GM13976 (cell line): ENCODE measurements around the gene OR2AE1.

ENCODE experiments used
- DNase-seq: peaks from one replicate; pipeline ENCODE4 v3.0.0; 2012; ENCODE audit warnings: low spot score
- in situ Hi-C: fragments of 300-500 bp; cut with MboI; formaldehyde crosslinking; loops from one replicate; pipeline ENCODE4 v1.12.0; 2022; ENCODE audit warnings: low sequenced_read_pairs, mixed read lengths, inconsistent platforms; ENCODE audit not compliant: unreplicated experiment
- TF ChIP-seq, protein P1 (sequence below): IDR thresholded peaks from 2 replicates; pipeline ENCODE4 v1.5.1; 2012; ENCODE audit warnings: borderline replicate concordance, mild to moderate bottlenecking; ENCODE audit not compliant: insufficient read depth; ENCODE audit errors: extremely low read depth, missing control alignments, control extremely low read depth

OR2AE1 gene

DNA sequence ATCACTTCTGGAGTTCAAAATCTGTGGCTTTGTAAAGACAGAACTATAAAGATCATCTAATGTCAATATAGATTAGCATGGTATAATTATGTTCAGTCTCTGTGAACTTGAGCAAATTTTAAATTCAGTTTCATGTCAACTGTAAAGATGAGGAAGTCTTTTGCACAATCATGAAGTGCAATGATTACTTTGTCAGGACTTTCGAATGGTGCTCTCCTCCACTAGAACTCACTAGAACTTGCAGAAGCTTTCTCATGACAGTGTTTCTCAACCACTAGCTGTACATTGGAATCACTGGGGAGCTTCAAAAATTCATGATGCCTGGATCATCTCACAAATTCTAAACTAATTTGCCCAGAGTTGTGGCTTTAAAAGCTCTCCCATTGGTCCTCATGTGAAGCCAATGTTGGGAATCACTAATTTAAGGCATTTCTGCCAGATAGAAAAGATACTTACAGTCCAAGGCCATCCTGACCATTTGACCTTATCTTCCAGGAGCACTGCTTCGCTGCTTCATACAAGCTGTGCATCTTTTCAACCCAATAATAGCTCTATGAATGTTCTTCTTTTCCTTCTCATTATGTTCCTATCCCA lies 12.9 kb downstream of the OR2AE1 start:
- in situ Hi-C loops = no loop called here
- TF ChIP-seq, protein P1, sequence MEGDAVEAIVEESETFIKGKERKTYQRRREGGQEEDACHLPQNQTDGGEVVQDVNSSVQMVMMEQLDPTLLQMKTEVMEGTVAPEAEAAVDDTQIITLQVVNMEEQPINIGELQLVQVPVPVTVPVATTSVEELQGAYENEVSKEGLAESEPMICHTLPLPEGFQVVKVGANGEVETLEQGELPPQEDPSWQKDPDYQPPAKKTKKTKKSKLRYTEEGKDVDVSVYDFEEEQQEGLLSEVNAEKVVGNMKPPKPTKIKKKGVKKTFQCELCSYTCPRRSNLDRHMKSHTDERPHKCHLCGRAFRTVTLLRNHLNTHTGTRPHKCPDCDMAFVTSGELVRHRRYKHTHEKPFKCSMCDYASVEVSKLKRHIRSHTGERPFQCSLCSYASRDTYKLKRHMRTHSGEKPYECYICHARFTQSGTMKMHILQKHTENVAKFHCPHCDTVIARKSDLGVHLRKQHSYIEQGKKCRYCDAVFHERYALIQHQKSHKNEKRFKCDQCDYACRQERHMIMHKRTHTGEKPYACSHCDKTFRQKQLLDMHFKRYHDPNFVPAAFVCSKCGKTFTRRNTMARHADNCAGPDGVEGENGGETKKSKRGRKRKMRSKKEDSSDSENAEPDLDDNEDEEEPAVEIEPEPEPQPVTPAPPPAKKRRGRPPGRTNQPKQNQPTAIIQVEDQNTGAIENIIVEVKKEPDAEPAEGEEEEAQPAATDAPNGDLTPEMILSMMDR = no peak
- no peak for DNase-seq

DNA sequence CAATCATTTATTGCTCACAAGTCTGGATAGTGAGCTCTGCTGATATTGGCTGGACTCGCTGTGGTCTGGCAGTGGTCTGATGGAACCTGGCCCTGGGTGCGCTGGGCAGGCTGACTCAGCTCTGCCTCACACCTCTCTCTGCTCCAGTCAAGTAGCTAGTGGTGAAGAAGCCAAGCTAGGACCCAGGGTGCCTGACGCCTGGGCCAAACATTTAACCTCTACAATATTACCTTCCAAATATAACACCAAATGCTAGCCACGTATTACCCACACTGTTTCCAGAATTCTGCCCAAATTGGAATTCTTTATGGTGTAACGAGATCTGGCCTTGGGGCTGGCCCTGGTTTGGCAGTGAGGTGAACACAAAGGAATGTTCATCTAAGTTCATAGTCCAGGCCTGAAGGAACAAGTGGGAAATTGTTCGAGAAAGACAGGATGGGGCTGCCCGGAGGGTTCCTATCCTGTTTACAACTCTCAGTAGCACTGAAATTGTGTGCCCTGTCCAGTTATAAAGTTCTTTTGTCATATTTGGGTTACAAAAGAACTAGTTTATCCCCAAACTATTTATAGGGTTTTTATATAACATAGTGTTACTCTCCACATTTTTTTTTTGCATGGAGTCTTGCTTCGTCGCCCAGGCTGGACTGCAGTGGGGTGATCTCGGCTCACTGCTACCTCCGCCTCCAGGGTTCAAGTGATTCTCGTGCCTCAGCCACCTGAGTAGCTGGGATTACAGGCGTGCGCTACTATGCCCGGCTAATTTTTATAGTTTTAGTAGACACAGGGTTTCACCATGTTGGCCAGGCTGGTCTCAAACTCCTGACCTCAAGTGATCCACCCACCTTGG lies 16.3 kb downstream of the OR2AE1 start:
- in situ Hi-C loops = no loop called here

DNA sequence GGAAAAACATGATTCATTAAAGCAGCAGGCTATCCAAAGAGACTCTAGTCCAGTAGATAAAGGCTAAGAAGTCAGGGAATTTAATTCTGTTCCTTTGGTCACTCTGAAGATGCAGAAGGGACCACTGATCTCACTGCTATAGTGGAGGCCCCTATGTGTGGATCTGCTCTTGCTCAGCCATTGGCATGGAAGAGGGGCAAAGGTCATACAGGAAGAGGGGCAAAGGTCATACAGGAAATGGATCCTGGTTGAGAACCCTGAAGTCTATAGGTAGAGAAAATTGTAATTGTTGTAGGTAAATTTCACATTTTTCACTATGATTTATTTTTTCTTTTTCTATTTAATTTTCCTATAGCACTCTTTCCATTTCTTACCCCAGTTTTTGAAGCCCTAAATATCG lies 21.6 kb downstream of the OR2AE1 start:
- TF ChIP-seq, protein P1 = no peak
- DNase-seq = no peak
- in situ Hi-C loops = no loop called here

More for the DNA sequence above, 16.3 kb downstream of the OR2AE1 start:
- DNase-seq = no peak
- TF ChIP-seq, protein P1 = no peak

DNA sequence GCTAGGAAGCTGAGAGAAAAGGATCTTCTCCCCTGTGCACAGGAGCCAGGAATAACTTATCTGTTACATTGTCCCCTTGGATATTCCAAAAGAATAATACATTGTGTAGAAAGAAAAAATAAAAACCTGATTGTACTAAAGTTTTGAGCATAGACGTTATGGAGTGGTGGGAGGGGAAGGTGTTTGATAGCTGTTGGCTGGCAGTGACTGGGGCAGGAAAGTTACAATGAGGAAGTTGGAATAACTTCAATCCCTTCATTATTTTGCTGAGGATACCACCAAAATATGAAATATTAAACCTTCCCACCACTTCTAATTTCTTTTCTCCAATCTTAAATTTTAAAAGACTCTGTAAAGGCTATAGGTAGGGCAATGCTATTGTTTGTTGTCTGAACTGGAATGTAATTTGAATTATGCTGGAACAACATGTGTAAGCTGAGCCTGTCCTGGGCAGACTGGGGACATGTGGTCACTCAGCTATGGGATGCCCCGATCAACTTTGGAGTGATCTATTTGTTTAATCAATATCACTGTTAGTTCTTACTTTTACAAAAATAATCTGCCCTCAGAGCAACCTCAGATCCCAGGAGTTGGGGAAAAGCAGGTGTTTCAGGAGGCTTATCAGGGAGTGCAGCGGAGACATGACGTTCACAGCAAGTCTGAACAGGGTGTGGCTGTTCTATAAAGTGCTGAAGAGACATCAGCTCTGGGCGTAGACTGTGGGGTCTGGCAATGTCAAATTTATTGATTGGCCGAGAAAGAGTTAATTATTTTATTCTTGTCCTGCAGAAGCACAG lies 28.2 kb downstream of the OR2AE1 start:
- in situ Hi-C loops = no loop called here
- DNase-seq = no peak
- TF ChIP-seq, protein P1 = no peak

DNA sequence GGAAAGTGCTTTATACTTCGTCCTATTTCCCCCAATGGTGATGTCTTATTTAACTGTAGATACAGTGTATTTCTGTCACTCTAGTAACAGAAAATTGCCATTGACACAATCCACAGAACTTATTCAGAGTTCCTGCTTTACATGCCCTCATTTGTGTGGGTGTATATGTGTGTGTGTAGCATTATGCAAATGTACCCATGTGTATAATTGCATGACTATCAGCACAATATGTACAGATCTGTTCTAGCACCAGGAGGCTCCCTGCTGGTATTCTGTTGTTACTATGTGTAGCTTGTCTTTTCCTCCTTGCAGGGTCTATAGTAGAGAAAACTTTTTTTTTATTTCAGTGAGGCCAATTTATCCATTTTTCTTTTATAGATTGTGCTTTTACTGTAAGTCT lies 32.5 kb downstream of the OR2AE1 start:
- in situ Hi-C loops = no loop called here
- TF ChIP-seq, protein P1 = no peak
- no peak for DNase-seq

DNA sequence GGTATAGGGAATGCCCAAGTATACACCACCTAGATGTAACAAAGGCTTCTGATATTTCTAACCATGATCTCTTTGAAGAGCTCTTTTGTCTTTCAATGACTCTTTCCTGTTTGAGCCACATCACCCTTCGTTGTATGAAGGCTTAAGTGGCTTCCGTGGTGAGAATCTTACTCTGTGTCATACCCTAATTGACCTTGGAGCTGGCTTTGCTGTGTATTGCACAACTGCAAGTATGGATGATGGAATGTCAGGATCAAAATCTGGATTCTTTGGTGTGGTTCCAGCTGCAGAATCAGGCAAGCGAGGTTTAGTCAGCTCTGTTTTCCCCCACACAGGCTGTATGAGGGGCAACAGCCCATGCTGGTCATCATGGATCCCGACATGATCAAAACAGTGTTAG lies 33.0 kb downstream of the OR2AE1 start:
- in situ Hi-C loops = no loop called here
- TF ChIP-seq, protein P1 = no peak
- DNase-seq = no peak
